Caco-2 (cell line): Measurements from ENCODE around the gene RNF207. TPM values are rescaled to one million over a fixed set of nuclear protein-coding genes. Genes with fewer than 3 reads are reported as not detected.

Experiments
- BruUV-seq: library from RNA; stranded (reverse); fragments of 400-500 nt; replicated peaks from 2 replicates; lab custom pipeline; 2021; lab: Mats Ljungman, UMichigan
- CTCF ChIA-PET: fragments of 300-600 bp; sonication (Branson Sonifier 250); formaldehyde crosslinking; loops from one replicate; lab custom pipeline; 2022; ENCODE audit warnings: antibody characterized with exemption; lab: Charles Lee
- POLR2A ChIA-PET: fragments of 300-600 bp; sonication (Branson Sonifier 250); formaldehyde crosslinking; loops from one replicate; lab custom pipeline; 2022; ENCODE audit warnings: antibody characterized with exemption; lab: Charles Lee
- DNase-seq, 2 experiments: peaks; one replicate each; pipeline versions ENCODE4 v3.0.0 to v3.0.0-alpha.2; 2020 to 2022
- H3K27me3 ChIP-seq: replicated peaks from 2 replicates; pipeline ENCODE4 v1.6.0; 2011; ENCODE audit warnings: low read length; ENCODE audit not compliant: control insufficient read depth, insufficient read depth
- H3K36me3 ChIP-seq: 2 replicates; pipeline ENCODE4 v1.5.1; 2011; ENCODE audit warnings: low read length; ENCODE audit not compliant: control insufficient read depth, insufficient read depth
- H3K4me1 ChIP-seq: fragments of 250-450 bp; sonication (Bioruptor Pico); 2 replicates; pipeline ENCODE4 v1.5.1; 2020; ENCODE audit warnings: mild to moderate bottlenecking
- H3K4me3 ChIP-seq: 2 replicates; pipeline ENCODE4 v1.5.1; 2011; ENCODE audit warnings: low read depth, mild to moderate bottlenecking, control low read depth, low read length
- H3K9me3 ChIP-seq: fragments of 250-450 bp; sonication (Bioruptor Pico); 2 replicates; pipeline ENCODE4 v1.5.1; 2020; ENCODE audit warnings: mild to moderate bottlenecking, moderate library complexity
- H3K27ac Mint-ChIP-seq: one replicate; pipeline ENCODE4 v1.8.0; 2022; ENCODE audit warnings: mixed read lengths; ENCODE audit not compliant: unreplicated experiment
- H3K27me3 Mint-ChIP-seq: one replicate; pipeline ENCODE4 v1.8.0; 2022; ENCODE audit warnings: mixed read lengths; ENCODE audit not compliant: insufficient read depth, unreplicated experiment
- H3K36me3 Mint-ChIP-seq: one replicate; pipeline ENCODE4 v1.8.0; 2022; ENCODE audit warnings: mild to moderate bottlenecking, mixed read lengths; ENCODE audit not compliant: insufficient read depth, unreplicated experiment
- H3K4me1 Mint-ChIP-seq: one replicate; pipeline ENCODE4 v1.8.0; 2022; ENCODE audit warnings: low read depth, mixed read lengths; ENCODE audit not compliant: unreplicated experiment
- H3K4me3 Mint-ChIP-seq: one replicate; pipeline ENCODE4 v1.8.0; 2022; ENCODE audit warnings: mild to moderate bottlenecking, moderate library complexity, mixed read lengths; ENCODE audit not compliant: unreplicated experiment
- H3K9me3 Mint-ChIP-seq: one replicate; pipeline ENCODE4 v1.8.0; 2022; ENCODE audit warnings: mixed read lengths; ENCODE audit not compliant: unreplicated experiment
- intact Hi-C: fragments of 100-400 bp; cut with micrococcal nuclease; formaldehyde crosslinking; loops from one replicate; pipeline ENCODE4 v1.10.0; 2022; ENCODE audit not compliant: unreplicated experiment
- total RNA-seq: library from RNA; stranded (reverse); gene quantifications from 2 replicates; pipeline ENCODE4 v1.2.3, GENCODE V29; 2022
- TF ChIP-seq, protein P1 (sequence below), 2 experiments: fragments of 200-600 bp in 1 of 2; IDR thresholded peaks; 1 replicate in 1 of 2; 2 replicates in 1 of 2; pipeline versions ENCODE4 v1.5.1 to v1.8.0; 2011 to 2022; ENCODE audit warnings: antibody characterized with exemption in 1 of 2, control low read depth in 1 of 2, inconsistent platforms in 1 of 2, low read depth in 1 of 2, low read length in 1 of 2, mild to moderate bottlenecking in 1 of 2, moderate library complexity in 1 of 2; ENCODE audit not compliant: insufficient read depth in 1 of 2, severe bottlenecking in 1 of 2, unreplicated experiment in 1 of 2

Gene RNF207
- total RNA-seq, 1 experiment from 2014 or later, result 27.4 TPM

- TF ChIP-seq, protein P1, sequence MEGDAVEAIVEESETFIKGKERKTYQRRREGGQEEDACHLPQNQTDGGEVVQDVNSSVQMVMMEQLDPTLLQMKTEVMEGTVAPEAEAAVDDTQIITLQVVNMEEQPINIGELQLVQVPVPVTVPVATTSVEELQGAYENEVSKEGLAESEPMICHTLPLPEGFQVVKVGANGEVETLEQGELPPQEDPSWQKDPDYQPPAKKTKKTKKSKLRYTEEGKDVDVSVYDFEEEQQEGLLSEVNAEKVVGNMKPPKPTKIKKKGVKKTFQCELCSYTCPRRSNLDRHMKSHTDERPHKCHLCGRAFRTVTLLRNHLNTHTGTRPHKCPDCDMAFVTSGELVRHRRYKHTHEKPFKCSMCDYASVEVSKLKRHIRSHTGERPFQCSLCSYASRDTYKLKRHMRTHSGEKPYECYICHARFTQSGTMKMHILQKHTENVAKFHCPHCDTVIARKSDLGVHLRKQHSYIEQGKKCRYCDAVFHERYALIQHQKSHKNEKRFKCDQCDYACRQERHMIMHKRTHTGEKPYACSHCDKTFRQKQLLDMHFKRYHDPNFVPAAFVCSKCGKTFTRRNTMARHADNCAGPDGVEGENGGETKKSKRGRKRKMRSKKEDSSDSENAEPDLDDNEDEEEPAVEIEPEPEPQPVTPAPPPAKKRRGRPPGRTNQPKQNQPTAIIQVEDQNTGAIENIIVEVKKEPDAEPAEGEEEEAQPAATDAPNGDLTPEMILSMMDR (IDR thresholded peaks at IDR 0.05; ENCODE audit: insufficient read depth in 1 of 2, low read depth in 1 of 2, low read length in 1 of 2, severe bottlenecking in 1 of 2, unreplicated experiment in 1 of 2), result no peak
- Mint-ChIP-seq H3K4me1 (no peaks in the 10 kb centered on the region), H3K36me3 (peaks cover 53% of the 10 kb centered on the region), H3K27me3 (no peaks in the 10 kb centered on the region), H3K4me3 (no peak overlapping the region), H3K9me3 (no peaks in the 10 kb centered on the region), H3K27ac (no peak overlapping the region)
- no peaks in the 10 kb centered on the region for H3K9me3 ChIP-seq
- H3K27me3 ChIP-seq, result no peaks in the 10 kb centered on the region
- no TSS peak for BruUV-seq
- DNase-seq, result no peak
- POLR2A ChIA-PET, result no interaction called here
- H3K4me1 ChIP-seq, result no peaks in the 10 kb centered on the region
- CTCF ChIA-PET, result no interaction called here
- intact Hi-C loops, result no loop called here
- no peaks in the 10 kb centered on the region for H3K36me3 ChIP-seq
- H3K4me3 ChIP-seq, result no peak overlapping the region
Measured at GRCh38 chr1:6267686-6268322, 61.9 kb downstream of the RNF207 start.

GRCh38 chr1:6268415-6268814 lies 62.5 kb downstream of the RNF207 start:
- no peak for DNase-seq
- H3K27me3 ChIP-seq, result no peaks in the 10 kb centered on the region
- Mint-ChIP-seq H3K4me3 (no peak overlapping the region), H3K27ac (no peak overlapping the region), H3K27me3 (no peaks in the 10 kb centered on the region), H3K36me3 (peaks cover 53% of the 10 kb centered on the region), H3K4me1 (no peaks in the 10 kb centered on the region), H3K9me3 (no peaks in the 10 kb centered on the region)
- no peaks in the 10 kb centered on the region for H3K9me3 ChIP-seq
- no peak overlapping the region for H3K4me3 ChIP-seq
- POLR2A ChIA-PET, result no interaction called here
- BruUV-seq, result no TSS peak
- CTCF ChIA-PET, result no interaction called here
- TF ChIP-seq, protein P1 (IDR thresholded peaks at IDR 0.05; ENCODE audit: insufficient read depth in 1 of 2, low read depth in 1 of 2, low read length in 1 of 2, severe bottlenecking in 1 of 2, unreplicated experiment in 1 of 2), result no peak
- no peaks in the 10 kb centered on the region for H3K36me3 ChIP-seq
- intact Hi-C loops, result no loop called here
- H3K4me1 ChIP-seq, result no peaks in the 10 kb centered on the region

- H3K27me3 Mint-ChIP-seq, result no peaks in the 10 kb centered on the region
- H3K4me1 Mint-ChIP-seq, result no peaks in the 10 kb centered on the region
- peaks cover 45% of the 10 kb centered on the region for H3K36me3 Mint-ChIP-seq
- Histone ChIP-seq H3K27me3 (no peaks in the 10 kb centered on the region), H3K9me3 (no peaks in the 10 kb centered on the region), H3K4me1 (no peaks in the 10 kb centered on the region), H3K36me3 (no peaks in the 10 kb centered on the region), H3K4me3 (no peak overlapping the region)
- no peak overlapping the region for H3K27ac Mint-ChIP-seq
- ChIA-PET CTCF (no interaction called here), POLR2A (no interaction called here)
- no TSS peak for BruUV-seq
- intact Hi-C loops, result no loop called here
- no peak overlapping the region for H3K4me3 Mint-ChIP-seq
- DNase-seq, result no peak
- no peaks in the 10 kb centered on the region for H3K9me3 Mint-ChIP-seq
- TF ChIP-seq, protein P1 (IDR thresholded peaks at IDR 0.05; ENCODE audit: insufficient read depth in 1 of 2, low read depth in 1 of 2, low read length in 1 of 2, severe bottlenecking in 1 of 2, unreplicated experiment in 1 of 2), result no peak
Measured at GRCh38 chr1:6269296-6269695, 63.4 kb downstream of the RNF207 start.
